Testis (tissue), 2 donors: ENCODE results near the gene PNMA6F.
"Not testable (repeated sequence)": the region's sequence is repeated elsewhere in the genome, so short reads cannot be mapped to it uniquely, and the experiment has no call there.

Experiments
- POLR2A ChIP-seq: fragments of 450-650 bp; IDR thresholded peaks from one replicate; pipeline ENCODE4 v1.6.1; 2017; ENCODE audit warnings: antibody characterized with exemption, mild to moderate bottlenecking, moderate library complexity
- TF ChIP-seq, protein P1 (sequence below), 3 experiments: fragments of 450-650 bp in 2 of 3; fragments of 200-600 bp in 1 of 3; sonication (generic) in 1 of 3; IDR thresholded peaks; one replicate each; pipeline ENCODE4 v1.5.1; 2016 to 2019; ENCODE audit warnings: antibody characterized with exemption in 3 of 3, mild to moderate bottlenecking in 2 of 3, moderate library complexity in 1 of 3

DNA sequence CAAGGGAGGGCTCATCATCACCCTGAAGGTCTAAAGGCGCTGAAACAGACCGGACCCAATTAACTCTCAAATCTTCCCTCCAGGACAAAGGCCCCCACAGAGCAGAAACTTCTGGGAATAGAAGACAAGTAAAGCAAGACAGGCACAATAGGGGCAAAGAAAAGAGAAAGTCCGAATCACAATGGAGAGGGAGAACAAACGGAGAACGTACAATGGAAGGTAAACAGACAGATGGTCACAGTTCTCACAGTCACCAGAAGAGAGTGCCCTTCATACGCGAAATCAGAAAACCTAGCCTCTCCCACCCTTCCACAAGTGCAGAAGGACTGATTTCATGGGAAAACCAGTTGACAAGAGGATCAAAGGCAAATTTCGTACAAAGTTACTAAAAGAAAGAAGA is 35.9 kb downstream of the PNMA6F start:
- TF ChIP-seq, protein P1, sequence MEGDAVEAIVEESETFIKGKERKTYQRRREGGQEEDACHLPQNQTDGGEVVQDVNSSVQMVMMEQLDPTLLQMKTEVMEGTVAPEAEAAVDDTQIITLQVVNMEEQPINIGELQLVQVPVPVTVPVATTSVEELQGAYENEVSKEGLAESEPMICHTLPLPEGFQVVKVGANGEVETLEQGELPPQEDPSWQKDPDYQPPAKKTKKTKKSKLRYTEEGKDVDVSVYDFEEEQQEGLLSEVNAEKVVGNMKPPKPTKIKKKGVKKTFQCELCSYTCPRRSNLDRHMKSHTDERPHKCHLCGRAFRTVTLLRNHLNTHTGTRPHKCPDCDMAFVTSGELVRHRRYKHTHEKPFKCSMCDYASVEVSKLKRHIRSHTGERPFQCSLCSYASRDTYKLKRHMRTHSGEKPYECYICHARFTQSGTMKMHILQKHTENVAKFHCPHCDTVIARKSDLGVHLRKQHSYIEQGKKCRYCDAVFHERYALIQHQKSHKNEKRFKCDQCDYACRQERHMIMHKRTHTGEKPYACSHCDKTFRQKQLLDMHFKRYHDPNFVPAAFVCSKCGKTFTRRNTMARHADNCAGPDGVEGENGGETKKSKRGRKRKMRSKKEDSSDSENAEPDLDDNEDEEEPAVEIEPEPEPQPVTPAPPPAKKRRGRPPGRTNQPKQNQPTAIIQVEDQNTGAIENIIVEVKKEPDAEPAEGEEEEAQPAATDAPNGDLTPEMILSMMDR (IDR thresholded peaks at IDR 0.05) = not testable (repeated sequence)
- TF ChIP-seq POLR2A = not testable (repeated sequence)
